HEK293 (cell line): ENCODE measurements around the gene IRGM.

ENCODE experiments used
- HOXA7 ChIP-seq: sonication (generic); formaldehyde crosslinking; IDR thresholded peaks from 2 replicates; pipeline ENCODE4 v1.8.1; 2022; ENCODE audit warnings: missing genetic modification reagents, borderline replicate concordance
- MZF1 ChIP-seq: fragments of 450-650 bp; formaldehyde crosslinking; IDR thresholded peaks from 2 replicates; pipeline ENCODE4 v1.5.1; 2017; ENCODE audit warnings: missing biosample characterization, missing genetic modification characterization, borderline replicate concordance
- YY1 ChIP-seq: fragments of 450-650 bp; formaldehyde crosslinking; IDR thresholded peaks from 2 replicates; pipeline ENCODE4 v1.5.1; 2018; ENCODE audit warnings: missing biosample characterization, missing genetic modification characterization
- ZBTB20 ChIP-seq: fragments of 450-650 bp; formaldehyde crosslinking; IDR thresholded peaks from 2 replicates; pipeline ENCODE4 v1.5.1; 2016; ENCODE audit warnings: missing biosample characterization, missing genetic modification characterization
- ZEB2 ChIP-seq: fragments of 450-650 bp; formaldehyde crosslinking; IDR thresholded peaks from 2 replicates; pipeline ENCODE4 v1.5.1; 2016; ENCODE audit warnings: missing biosample characterization, missing genetic modification characterization
- ZNF155 ChIP-seq: fragments of 450-650 bp; formaldehyde crosslinking; IDR thresholded peaks from 2 replicates; pipeline ENCODE4 v1.5.1; 2016; ENCODE audit warnings: missing biosample characterization, missing genetic modification characterization
- ZNF266 ChIP-seq: fragments of 450-650 bp; formaldehyde crosslinking; IDR thresholded peaks from 2 replicates; pipeline ENCODE4 v1.5.1; 2016; ENCODE audit warnings: missing biosample characterization, missing genetic modification characterization, low read depth
- ZNF274 ChIP-seq, 2 experiments: fragments of 200-500 bp in 1 of 2; fragments of 450-650 bp in 1 of 2; sonication (Bioruptor generic) in 1 of 2; formaldehyde crosslinking in 1 of 2; IDR thresholded peaks; 2 replicates each; pipeline versions ENCODE4 v1.5.1 to v1.6.1; 2014 to 2016; ENCODE audit warnings: borderline replicate concordance in 1 of 2, inconsistent platforms in 1 of 2, low read length in 1 of 2, missing biosample characterization in 1 of 2, missing genetic modification characterization in 1 of 2
- ZNF324 ChIP-seq: fragments of 450-650 bp; formaldehyde crosslinking; IDR thresholded peaks from 2 replicates; pipeline ENCODE4 v1.5.1; 2016; ENCODE audit warnings: missing biosample characterization, missing genetic modification characterization
- TF ChIP-seq, protein P1 (sequence below): fragments of 450-650 bp; formaldehyde crosslinking; IDR thresholded peaks from 2 replicates; pipeline ENCODE4 v1.5.1; 2016; ENCODE audit warnings: missing biosample characterization, missing genetic modification characterization
- TF ChIP-seq, protein P2 (sequence below): fragments of 450-650 bp; IDR thresholded peaks from 2 replicates; pipeline ENCODE4 v1.5.1; 2018; ENCODE audit warnings: missing biosample characterization, mild to moderate bottlenecking, missing genetic modification characterization

GRCh38 chr5:150801117-150801927, 45.0 kb upstream of the IRGM start:
- TF ChIP-seq, protein P1, sequence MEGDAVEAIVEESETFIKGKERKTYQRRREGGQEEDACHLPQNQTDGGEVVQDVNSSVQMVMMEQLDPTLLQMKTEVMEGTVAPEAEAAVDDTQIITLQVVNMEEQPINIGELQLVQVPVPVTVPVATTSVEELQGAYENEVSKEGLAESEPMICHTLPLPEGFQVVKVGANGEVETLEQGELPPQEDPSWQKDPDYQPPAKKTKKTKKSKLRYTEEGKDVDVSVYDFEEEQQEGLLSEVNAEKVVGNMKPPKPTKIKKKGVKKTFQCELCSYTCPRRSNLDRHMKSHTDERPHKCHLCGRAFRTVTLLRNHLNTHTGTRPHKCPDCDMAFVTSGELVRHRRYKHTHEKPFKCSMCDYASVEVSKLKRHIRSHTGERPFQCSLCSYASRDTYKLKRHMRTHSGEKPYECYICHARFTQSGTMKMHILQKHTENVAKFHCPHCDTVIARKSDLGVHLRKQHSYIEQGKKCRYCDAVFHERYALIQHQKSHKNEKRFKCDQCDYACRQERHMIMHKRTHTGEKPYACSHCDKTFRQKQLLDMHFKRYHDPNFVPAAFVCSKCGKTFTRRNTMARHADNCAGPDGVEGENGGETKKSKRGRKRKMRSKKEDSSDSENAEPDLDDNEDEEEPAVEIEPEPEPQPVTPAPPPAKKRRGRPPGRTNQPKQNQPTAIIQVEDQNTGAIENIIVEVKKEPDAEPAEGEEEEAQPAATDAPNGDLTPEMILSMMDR = no peak; the same call in 1 of the 2 replicates
- TF ChIP-seq ZNF324 (tag by site-specific recombination) (no peak), ZBTB20 (tag by site-specific recombination) (peak; percentile 100), ZNF155 (tag by site-specific recombination) (no peak), MZF1 (tag by site-specific recombination) (no peak), HOXA7 (no peak), ZEB2 (tag by site-specific recombination) (no peak), ZNF266 (tag by site-specific recombination) (no peak), YY1 (tag by site-specific recombination) (no peak), ZNF274 (IDR thresholded peaks at IDR 0.05; ENCODE audit: low read length) (no peak), ZNF274 (tag by site-specific recombination; IDR thresholded peaks at IDR 0.05; ENCODE audit: borderline replicate concordance) (no peak)
- TF ChIP-seq, protein P2, sequence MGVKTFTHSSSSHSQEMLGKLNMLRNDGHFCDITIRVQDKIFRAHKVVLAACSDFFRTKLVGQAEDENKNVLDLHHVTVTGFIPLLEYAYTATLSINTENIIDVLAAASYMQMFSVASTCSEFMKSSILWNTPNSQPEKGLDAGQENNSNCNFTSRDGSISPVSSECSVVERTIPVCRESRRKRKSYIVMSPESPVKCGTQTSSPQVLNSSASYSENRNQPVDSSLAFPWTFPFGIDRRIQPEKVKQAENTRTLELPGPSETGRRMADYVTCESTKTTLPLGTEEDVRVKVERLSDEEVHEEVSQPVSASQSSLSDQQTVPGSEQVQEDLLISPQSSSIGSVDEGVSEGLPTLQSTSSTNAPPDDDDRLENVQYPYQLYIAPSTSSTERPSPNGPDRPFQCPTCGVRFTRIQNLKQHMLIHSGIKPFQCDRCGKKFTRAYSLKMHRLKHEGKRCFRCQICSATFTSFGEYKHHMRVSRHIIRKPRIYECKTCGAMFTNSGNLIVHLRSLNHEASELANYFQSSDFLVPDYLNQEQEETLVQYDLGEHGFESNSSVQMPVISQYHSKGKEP = no peak
